AG09309 (cell line): ENCODE measurements around the gene NRF1.

Source experiments
- DNase-seq: peaks from one replicate; pipeline ENCODE4 v3.0.0-alpha.2; 2010; ENCODE audit warnings: low read depth
- H3K4me3 ChIP-seq: 2 replicates; pipeline ENCODE4 v1.5.1; 2011; ENCODE audit warnings: mild to moderate bottlenecking, low read depth, low read length, moderate library complexity; ENCODE audit not compliant: control insufficient read depth
- CTCF ChIP-seq: IDR thresholded peaks from 2 replicates; pipeline ENCODE4 v1.5.1; 2011; ENCODE audit warnings: mild to moderate bottlenecking, low read depth, low read length, inconsistent platforms; ENCODE audit not compliant: insufficient read depth, control insufficient read depth; ENCODE audit errors: missing control alignments

NRF1 gene

DNA sequence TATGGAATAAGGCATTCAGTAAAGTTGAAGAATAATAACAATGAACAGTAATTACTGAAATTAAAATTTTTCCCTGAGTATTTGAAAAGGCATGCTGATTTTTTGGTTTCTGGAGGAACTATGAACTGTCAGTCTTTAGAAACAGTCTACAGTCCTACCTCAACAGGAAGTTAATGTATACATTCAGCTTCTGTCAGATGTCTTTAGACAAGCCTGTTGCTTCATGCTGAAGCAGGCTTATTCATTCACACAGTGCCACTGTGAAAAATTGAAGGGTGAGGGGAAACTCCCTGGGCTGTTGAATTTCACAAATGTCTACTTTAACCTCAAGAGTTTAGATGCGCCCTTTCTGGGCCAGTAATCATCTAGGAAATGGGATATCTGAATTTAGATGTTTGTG lies 3.5 kb downstream of the NRF1 start:
- DNase-seq = no peak
- no peak overlapping the region for H3K4me3 ChIP-seq
- no peak for TF ChIP-seq CTCF

GRCh38 chr7:129616530-129616929 lies 5.0 kb downstream of the NRF1 start:
- DNase-seq = no peak
- no peak overlapping the region for H3K4me3 ChIP-seq
- no peak for TF ChIP-seq CTCF

DNA sequence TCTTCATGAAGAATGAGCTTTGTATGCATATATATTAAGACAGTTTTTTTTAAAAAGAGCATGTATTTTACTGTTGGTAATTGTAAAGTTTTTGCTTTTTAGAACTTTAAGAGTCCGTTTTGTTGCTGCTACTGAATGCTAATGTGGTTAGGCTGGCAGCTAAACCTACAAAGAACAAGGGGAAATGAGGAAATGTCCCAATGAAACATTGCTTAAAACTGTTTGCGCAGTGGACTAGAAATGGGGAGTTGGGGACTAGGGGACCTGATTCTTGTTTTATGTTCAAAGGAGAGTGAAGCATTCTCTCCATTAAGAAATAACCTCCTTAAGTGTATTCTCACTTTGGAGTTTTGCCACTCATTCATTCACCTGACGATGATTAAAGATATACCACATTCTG lies 5.7 kb downstream of the NRF1 start:
- H3K4me3 ChIP-seq = no peak overlapping the region
- TF ChIP-seq CTCF = no peak
- DNase-seq = no peak

GRCh38 chr7:129617652-129618051 lies 6.1 kb downstream of the NRF1 start:
- H3K4me3 ChIP-seq = no peak overlapping the region
- no peak for DNase-seq
- no peak for TF ChIP-seq CTCF

DNA sequence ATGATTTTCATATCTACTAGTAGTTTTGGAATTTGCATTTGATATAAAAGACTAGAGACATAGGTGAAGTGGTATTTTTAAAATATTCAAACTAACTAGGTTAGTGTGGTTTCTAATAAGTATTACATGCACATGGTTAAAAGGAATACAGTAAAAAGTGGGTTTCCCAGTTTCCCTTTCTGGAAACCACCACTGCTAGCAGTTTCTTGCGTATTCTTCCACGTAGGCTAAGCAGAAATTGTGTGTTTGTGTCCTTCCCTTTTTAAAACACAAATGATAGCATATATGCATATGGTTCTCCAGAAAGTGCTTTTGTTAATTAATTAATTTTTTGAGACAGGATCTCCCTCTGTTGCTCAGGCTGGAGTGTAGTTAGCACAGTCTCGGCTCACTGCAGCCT lies 15.4 kb downstream of the NRF1 start:
- TF ChIP-seq CTCF = no peak
- no peak overlapping the region for H3K4me3 ChIP-seq
- DNase-seq = no peak

GRCh38 chr7:129630341-129630740 lies 18.8 kb downstream of the NRF1 start:
- DNase-seq = no peak
- H3K4me3 ChIP-seq = no peak overlapping the region
- no peak for TF ChIP-seq CTCF
